ENCODE data around the gene CSPG4.
"Not testable (repeated sequence)": the region's sequence is repeated elsewhere in the genome, so short reads cannot be mapped to it uniquely, and the experiment has no call there.

Gene CSPG4, protein sequence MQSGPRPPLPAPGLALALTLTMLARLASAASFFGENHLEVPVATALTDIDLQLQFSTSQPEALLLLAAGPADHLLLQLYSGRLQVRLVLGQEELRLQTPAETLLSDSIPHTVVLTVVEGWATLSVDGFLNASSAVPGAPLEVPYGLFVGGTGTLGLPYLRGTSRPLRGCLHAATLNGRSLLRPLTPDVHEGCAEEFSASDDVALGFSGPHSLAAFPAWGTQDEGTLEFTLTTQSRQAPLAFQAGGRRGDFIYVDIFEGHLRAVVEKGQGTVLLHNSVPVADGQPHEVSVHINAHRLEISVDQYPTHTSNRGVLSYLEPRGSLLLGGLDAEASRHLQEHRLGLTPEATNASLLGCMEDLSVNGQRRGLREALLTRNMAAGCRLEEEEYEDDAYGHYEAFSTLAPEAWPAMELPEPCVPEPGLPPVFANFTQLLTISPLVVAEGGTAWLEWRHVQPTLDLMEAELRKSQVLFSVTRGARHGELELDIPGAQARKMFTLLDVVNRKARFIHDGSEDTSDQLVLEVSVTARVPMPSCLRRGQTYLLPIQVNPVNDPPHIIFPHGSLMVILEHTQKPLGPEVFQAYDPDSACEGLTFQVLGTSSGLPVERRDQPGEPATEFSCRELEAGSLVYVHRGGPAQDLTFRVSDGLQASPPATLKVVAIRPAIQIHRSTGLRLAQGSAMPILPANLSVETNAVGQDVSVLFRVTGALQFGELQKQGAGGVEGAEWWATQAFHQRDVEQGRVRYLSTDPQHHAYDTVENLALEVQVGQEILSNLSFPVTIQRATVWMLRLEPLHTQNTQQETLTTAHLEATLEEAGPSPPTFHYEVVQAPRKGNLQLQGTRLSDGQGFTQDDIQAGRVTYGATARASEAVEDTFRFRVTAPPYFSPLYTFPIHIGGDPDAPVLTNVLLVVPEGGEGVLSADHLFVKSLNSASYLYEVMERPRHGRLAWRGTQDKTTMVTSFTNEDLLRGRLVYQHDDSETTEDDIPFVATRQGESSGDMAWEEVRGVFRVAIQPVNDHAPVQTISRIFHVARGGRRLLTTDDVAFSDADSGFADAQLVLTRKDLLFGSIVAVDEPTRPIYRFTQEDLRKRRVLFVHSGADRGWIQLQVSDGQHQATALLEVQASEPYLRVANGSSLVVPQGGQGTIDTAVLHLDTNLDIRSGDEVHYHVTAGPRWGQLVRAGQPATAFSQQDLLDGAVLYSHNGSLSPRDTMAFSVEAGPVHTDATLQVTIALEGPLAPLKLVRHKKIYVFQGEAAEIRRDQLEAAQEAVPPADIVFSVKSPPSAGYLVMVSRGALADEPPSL (N-terminal part only)

DNA sequence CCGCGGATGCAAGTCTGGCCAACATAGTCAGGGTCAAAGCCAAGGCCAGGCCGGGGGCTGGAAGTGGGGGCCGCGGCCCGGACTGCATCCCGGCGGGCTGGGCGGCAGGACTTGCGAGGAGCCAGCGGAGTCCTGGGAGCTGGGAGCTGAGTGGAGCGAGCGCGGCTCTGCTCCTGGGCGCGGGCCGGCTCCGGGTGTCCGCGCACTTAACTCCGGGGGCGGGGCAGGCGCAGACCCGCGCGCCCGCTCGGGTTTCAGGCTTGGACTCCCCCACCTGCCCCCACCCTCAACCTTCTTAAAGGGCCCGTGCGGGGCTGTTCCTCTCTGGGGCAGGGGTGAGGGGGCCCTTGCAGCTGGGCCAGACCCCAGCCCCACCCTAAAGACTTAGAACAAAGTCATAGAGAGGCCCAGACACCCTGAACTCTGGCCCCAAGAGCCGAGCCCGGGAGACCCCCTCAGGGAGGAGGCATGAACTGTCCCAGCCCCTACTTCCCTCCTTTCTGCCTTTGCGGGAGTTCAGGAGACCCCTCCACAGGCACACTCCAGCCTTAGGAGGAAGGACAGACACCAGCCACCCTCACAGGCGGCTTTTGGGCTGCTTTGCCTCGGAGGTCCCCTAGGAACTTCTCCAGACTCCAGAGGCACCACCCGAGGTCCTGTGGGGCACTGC is at the start of gene CSPG4:
TSS of gene CSPG4 (minus strand) at position 181 of the 670 bp plus-strand sequence. CDS start at position 88, 93 bp downstream.
- no peak for DNase-seq (ENCODE audit: low read depth, low spot score)

DNA sequence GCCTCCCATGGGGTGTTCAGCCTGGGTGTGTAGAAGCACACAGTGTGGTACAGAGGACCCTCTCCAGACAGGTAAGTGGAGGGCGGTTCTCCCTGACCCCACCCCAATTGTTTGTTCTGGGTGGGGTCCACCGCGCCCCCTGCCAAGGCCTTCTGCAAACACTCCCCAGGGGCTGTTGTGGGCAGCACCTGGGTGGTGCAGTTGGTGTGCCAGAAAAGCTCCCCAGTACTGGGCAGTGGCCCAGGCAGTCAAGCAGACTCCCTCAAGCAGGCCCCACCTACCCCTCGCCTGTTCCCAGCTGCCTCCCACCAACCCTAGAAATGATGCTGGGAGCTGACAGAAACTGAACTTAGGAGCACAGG is 49.7 kb upstream of the CSPG4 start:
- not testable (repeated sequence) for DNase-seq (ENCODE audit: low read depth, low spot score)

DNA sequence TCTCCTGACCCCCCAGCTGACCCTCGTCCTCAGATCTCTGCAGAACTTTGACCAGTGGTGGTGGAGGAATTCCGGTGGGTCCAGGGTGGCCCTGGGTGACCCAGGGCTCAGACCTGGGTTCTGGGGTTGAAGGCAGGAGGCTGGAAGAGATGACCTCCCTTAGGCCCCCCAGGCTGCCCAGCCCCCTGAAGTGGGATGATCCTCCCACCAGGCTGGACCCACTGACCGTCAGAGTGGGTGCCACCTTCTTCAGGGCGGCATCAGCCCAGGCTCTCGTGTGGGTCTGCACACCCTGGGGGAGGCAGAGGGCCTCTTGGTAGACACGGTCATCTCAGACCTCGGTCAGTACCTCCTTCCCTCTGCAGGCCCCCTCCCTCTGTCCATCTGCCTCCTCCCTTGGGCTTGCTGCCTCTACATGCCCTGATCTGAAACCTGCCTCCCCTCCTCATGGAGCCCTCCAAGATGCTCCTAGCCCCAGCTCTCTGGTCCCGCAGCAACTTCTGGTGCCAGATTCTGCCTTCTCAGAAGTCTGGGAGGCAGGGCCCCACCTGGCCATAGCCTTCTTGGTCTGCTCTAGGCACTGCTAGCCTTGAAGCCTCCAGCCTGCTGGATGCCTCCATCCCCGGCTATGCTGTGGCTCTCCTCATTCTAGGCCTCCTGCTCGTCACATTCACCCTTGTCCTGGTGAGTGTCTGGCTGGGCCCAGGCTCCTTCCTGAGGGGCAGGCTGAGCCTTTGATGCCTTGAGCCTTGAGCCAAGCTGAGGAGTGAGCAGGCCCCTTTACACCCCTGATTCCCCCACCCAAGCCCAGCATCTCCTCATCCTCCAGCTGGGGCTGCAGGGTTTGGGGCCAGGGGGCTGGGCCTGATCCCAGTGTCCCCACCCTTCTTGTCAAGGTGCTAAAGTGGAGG is 49.1 kb upstream of the CSPG4 start:
- no peak for DNase-seq (ENCODE audit: low read depth, low spot score)

DNA sequence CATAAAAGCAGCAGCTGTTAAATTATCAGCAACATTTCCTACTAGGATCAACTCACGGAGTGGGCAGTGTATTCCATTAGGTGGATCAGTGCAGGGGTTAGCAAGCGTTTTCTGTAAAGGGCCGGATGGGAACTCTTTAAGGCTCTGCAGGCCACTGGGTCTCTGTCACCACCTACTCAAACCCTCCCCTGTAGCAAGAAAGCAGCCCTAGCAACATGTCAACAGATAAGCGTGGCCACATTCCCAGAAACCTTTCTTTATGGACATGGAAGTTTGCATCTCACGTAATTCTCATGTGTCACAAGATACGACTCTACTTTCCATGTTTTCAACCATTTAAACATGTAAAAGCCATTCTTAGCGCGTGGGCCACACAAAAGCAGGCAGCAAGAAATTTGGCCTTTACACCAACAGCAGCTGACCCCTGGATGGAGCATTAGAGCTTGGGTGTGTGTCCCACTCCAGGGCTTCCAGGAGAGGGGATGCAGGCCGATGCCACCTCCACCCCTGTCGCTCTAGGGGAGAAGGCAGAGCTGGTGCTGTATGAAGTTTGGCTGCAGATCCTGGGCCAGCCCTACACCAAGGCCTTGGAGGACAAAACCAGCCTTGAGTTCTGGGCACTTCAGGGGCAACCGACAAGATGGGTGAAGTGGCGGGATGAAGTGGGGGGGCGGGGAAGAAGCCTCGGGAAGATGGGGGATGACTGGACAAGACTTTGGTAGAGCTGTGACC is 48.2 kb upstream of the CSPG4 start:
- DNase-seq (ENCODE audit: low read depth, low spot score), result no peak

DNA sequence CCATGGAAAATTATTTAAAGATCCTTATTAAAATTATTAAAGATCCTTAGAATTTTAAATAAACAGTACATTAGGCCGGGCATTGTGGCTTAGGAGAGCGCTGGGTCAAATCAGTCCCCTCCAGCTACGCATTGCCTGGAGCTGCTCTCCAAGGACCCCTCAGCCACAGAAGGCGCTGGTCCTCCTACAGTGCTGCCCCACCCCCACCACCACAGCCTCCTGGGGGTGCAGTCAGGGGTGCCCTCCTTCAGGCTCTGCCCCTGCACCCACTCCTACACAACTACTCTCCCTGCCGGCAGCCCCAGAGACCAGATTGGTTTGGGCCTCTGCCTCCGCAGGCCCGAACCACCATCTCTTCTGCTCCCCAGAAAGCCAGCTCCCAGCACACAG is 47.5 kb upstream of the CSPG4 start:
- not testable (repeated sequence) for DNase-seq (ENCODE audit: low read depth, low spot score)

DNA sequence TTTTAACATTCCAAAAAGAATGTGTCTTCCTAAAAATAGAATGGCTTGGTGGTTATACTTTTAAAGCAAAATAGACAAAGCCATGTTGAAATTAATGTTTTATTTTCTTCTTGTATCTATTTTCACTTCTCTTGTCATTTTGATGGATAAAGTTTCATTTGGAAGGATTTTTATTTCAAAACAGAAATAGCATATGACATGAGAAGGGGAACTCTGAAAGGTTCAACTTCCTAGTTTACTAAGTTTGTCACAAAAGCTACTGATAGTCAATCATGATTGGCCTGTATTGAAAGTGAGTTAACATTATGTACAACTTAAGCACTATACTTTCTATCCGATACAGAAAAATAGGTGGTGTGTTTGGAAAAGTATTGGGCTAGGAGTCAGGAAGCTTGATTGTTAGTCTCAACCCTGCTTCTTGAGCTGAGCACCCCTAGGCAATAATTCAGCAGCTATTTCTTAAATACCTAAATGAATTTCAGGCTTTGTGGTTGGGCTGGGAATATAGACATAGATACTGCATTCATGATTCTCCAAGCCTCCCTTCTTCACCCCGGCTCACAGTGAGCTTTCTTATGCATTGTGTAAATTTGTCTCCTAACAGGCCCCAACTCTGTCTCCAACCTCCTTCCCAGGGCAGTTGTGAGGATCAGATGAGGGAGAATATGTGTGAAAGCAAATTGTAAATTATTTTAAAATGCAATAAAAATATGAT is 46.9 kb upstream of the CSPG4 start:
- DNase-seq (ENCODE audit: low read depth, low spot score), result no peak

DNA sequence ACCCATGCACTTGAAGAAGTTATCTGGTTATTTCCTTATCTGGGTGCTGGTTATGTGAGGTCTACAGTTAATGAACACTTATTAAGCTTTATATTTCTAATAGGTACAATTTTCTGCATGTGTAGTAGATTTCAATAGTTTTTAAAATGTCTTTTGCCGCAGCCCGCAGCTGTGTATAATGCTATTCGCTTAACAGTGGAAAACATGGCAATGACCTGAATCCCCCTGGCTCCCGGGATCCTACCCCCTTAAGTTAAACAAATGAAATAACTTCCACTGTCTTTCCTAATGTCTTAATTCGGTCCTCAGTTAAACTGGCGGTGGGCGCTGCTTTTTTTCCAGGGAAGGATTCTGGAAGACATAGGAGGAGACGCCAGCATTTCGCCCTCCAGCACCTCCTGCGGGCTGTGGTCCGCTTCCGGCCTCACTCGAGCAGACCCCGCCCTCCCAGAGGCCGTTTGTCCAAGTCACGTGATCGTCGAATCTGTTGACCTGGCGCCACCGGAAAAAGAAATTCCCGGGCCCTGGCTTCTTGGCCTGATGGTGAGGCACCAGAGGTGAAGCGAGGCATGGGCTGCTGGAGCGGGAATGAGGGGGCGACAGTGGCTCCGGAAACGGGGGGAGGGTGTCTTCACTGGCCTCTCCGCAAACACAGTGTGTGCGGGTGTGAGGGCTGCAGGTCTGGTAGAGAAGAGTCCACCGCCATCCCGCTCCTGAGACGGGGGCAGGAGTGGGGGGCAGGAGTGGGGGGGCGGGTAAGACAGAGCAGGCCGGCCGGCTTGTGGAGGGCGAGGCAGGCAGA is 45.6 kb upstream of the CSPG4 start:
- DNase-seq (ENCODE audit: low read depth, low spot score), result peak; percentile 22

DNA sequence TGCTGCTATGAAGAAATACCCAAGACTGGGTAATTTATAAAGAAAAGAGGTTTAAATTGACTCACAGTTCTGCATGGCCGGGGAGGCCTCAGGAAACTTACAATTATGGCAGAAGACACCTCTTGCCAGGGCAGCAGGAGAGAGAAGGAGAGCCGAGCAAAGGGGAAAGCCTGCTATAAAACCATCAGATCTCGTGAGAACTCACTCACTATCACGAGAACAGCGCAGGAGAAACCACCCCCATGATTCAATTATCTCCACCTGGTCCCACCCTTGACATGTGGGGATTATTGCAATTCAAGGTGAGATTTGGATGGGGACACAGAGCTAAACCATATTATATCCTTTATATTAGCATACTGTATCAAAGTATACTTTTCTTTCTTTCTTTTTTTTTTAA is 42.2 kb upstream of the CSPG4 start:
- DNase-seq (ENCODE audit: low read depth, low spot score), result not testable (repeated sequence)

DNA sequence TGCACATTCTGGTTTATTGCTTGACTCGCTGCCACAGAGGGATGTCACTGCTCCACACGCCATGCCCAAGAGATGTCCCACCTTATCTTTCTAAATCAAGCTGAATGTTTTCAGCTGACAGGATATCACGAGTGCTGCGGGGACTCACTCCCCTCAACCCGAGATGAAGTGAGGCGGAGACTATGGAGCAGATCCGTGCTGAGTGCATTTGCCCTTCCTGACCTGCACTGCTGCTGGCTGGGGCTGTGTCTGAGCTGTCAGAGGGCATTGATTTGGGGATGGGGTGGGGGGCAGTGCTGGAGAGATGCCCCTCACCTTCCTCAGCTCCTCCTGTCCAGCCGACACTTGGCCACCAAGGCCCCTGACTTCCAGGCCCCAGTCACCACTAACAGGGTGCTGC is 40.5 kb upstream of the CSPG4 start:
- DNase-seq (ENCODE audit: low read depth, low spot score), result no peak

DNA sequence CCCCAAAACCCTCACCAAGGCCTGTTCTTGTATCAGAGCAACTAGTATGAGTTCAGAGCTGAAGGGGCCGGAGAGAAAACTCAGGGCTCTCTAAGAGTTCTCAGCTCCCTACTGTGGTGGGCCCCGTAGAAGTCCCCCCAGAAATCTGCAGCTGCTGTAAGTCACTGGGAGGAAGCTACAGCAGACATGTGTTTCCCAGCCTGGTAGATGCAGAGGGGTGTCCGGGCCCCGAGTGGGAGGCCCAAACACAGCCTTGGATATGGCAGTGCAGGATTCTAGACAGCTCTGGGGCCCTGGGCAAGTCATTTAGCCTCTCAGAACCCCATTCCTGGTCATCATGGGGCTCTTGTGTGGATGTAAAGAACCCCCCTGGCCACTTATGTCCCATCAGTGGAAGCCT is 39.2 kb upstream of the CSPG4 start:
- no peak for DNase-seq (ENCODE audit: low read depth, low spot score)

DNA sequence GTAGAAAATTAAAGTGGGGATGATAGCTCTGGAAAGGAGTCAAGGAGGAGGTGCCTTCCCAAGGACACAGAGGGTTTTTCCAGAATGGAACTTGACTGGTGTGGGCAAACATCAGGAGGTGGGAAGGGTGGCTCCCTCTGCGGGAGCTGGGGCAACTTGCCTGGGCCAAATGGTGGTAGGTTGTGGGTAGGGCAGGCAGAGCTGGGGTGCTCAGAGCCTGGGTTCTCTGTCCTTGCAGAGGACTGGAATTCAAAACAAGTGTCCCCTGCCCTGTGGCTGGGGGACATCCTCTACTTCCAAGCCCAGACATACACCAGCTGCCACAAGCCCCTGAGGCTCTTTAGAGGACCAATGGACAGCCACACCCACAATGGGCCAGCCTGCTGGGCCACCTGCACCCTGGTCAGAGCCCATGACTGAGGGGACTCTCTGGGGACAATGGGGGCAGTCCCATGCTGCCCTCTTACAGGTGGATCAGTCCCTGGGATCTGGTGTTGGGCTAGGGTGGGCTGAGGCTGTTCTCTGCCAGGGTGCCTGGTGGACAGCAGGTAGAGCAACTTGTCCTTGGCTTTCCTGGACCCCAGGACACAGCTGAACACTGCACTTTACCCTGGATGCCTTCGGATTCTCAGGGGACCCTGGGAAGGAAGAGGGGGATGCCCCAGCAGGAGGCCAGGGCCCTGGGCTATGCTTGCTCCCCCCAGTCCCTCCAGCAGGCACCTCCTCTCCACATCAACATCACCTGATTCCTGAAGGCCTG is 38.6 kb upstream of the CSPG4 start:
- no peak for DNase-seq (ENCODE audit: low read depth, low spot score)

DNA sequence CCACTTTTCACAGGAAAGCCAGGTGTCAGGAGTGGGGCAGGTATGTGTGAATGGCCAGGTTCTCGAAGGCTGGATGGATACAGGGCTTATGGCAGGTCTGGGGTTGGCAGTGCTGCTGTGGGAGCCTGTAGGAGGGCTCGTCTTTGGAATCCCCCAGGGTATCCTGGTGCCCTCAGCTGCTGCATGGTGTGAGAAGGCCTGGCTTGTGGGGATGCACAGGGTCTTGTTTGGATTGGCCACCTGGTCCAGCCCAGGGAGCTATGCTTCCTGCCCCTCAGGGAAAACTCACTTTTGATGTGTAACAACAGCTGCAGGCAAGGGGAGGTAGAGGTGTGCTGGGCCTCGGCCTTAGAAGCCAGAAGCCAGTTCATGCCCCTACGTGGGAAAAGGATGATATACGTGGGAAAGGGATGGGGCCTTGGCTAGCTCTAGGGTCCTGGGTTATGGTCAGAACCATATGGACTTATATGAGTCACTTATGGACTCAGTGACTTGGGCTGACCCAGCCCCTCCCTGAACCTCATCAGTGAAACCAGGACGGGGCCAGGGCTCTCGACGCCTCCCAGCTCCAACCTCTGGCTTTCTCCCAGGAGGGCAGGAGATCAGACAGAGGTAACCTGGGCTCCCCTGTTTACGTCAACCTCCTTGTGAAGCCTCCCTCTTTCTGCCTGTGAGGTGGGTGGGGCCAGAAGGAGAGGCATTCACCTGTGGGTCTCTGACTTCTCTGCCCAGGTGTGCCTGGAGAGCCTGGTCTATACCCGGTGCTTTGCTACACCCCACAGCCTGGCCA is 37.8 kb upstream of the CSPG4 start:
- no peak for DNase-seq (ENCODE audit: low read depth, low spot score)

DNA sequence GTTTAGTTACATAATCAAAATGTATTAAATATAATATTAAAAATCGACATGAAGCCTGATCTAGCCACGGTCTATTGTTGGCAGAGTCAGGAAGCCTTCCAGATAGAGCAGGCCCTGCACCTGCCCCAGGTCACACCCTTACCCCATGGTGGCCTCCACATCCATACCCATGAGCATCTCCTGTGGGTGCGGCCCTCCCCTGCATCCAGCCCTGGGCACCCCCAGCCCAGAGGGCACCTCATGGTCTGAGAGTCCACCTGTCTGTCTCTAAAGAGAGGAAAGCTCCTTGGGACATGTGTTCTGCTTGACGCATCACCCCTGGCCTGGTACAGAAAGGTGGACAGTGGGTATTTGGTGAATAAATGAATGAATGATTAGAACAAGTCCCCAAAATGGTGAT is 37.2 kb upstream of the CSPG4 start:
- DNase-seq (ENCODE audit: low read depth, low spot score), result no peak

DNA sequence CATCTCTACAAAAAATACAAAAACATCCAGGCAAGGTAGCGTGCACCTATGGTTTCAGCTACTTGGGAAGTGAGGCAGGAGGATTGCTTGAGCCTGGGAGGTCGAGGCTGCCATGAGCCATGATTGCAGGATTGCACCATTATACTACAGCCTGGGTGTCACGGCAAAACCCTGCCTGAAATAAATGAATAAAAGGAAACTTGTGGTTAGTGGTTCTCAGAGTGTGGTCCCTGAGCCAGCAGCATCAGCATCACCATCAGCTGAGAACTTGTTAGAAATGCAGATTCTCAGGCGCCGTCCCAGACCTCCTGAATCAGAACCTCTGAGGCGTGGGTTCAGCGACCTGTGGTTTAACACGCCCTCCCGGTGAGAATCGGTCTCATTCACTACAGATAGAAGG is 36.2 kb upstream of the CSPG4 start:
- not testable (repeated sequence) for DNase-seq (ENCODE audit: low read depth, low spot score)

DNA sequence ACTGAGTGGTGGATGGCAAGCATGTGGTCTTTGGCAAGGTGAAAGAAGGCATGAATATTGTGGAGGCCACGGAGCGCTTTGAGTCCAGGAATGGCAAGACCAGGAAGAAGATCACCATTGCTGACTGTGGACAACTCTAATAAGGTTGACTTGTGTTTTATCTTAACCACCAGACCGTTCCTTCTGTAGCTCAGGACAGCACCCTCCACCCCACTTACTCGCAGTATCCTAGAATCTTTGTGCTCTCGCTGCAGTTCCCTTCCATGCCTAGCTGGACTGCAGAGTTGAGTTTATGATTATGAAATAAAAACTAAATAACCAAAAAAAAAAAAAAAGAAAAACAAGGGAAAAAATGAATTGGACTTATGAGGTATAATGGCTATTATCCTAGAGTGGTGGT is 34.5 kb upstream of the CSPG4 start:
- not testable (repeated sequence) for DNase-seq (ENCODE audit: low read depth, low spot score)

DNA sequence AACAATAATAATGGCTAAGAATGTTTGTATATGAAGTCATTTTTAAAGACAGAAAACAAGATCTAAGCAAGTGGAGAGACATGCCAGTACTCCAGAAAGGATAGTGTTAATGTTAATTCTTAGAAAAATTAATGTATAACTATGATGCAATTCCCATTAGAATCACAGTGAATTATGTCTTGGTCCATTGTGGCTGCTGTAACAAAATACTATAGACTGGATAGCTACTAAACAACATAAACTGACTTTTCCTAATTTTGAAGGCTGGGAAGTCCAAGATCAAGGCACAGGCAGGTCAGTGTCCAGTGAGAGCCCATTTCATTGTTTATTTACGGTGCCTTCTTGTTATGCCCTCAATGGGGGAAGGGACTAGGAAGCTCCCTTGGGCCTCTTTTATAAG is 32.7 kb upstream of the CSPG4 start:
- no peak for DNase-seq (ENCODE audit: low read depth, low spot score)

DNA sequence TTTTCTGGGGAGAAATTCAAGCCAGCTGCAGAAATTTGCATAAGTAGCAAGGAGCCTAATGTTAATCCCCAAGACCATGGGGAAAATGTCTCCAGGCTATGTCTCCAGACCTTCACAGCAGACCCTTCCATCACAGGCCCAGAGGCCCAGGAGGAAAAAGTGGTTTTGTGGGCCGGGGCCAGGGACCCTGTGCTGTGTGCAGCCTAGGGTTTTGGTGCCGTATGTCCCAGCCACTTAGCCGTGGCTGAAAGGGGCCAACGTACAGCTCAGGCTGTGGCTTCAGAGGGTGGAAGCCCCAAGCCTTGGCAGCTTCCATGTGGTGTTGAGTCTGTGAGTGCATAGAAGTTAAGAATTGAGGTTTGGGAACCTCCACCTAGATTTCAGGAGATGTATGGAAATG is 29.7 kb upstream of the CSPG4 start:
- not testable (repeated sequence) for DNase-seq (ENCODE audit: low read depth, low spot score)

All from activated CD4-positive, CD25-positive, alpha-beta regulatory T cell treated with anti-CD3 and anti-CD28 coated beads, Interleukin-2, amount 50 U/mL, for 16 hours (primary cell).